Fibroblast of skin of right biceps (primary cell): ENCODE results near the gene FPR3.
A peak's percentile ranks its signal among the peaks of the same experiment; 100 is the strongest.
"Not testable (repeated sequence)": the region's sequence is repeated elsewhere in the genome, so short reads cannot be mapped to it uniquely, and the experiment has no call there.

Experiments used
- DNase-seq: peaks from one replicate; pipeline ENCODE4 v3.0.0-alpha.2; 2013

Gene FPR3

DNA sequence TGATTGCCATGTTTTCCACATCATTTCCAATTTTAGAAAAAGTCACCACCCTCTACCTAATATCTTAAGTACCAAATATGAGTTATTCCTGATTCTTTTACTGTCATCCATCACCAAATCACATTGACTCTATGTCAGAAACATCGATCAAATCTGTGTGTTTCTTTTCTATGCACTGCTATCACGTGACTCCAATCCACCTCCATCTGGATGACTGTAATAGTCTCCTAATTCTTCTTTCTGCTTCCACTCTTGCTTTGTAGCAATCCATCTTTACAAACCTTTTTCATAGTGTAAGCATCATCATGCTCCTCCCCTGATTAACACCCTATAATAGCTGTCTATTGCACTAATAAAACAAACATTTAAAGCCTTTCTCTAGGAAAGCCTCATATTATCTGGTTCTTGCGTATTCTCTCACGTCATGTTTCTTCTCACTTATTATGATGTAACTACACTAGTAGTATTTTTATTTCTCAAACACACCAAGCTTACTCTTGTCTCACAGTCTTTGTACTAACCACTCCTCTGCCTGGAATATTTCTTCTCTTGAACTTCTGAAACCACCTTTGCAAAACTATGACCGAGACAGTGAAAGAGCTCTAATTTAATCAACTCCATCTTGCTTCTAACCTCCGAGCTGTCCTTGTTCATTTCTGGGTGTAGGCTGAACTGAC lies 10.7 kb upstream of the FPR3 start:
- no peak for DNase-seq

DNA sequence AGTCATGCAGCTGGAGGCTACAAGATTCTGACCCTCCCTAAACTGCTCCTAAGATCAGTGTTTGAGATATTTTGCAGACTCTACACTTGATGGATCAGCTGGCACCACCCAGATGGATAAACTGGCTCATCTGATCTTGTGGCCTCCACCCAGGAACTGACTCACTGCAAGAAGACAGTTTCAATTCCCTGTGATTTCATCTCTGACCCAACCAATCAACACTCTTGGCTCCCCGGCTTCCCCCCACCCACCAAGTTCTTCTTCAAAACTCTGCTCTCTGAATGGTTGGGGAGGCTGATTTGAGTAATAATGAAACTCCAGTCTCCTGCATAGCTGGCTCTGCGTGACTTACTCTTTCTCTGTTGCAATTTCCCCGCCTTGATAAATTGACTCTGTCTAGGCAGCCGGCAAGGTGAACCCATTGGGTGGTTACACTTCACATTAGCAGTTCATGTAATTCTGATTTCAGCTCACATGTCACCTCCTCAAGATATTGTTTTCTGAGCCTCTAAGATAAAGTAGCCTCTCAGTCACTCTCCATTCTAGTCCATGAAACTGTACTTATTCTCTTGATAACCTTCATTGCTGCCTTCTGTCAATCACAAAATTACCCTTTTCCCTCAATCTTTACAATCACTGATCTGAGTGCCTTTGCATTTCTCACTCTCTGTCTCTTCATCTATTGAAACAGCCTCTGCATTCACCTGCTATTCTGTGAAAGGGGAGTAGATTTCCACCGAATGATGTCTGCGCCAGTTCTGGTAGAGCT lies 9.9 kb upstream of the FPR3 start:
- peak; percentile 57 for DNase-seq

DNA sequence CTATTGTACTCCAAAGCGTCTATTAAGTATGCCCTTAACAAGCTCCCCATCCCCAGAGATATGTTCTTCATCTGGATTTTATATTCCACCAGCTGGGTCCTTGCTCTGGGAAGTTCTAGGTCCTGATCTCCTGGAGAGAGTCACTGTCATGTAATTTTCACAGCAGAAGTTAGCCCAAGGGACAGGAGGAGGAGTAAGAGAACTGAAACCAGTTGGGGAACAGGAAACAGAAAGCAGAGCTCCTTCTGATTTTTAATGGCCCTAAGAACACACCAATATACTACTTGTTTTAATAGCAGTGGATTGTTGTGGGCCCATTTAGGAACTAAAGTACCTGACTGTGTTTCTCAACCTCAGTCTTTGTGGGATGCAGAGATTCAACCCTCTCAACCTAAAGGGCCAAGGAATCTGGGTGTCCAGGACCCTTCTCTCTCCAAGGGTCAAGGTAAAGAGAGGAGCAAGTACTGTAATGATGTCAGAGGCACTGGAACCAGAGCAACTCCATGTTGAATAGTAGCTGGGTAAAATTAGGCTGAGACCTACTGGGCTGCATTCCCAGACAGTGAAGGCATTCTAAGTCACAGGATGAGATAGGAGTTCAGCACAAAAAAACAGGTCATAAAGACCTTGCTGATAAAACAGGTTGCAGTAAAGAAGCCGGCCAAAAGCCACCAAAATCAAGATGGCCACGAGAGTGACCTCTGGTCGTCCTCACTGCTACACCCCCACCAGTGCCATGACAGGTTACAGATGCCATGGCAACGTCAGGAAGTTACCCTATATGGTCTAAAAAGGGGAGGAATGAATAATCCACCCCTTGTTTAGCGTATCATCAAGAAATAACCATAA lies 8.1 kb upstream of the FPR3 start:
- DNase-seq: no peak

DNA sequence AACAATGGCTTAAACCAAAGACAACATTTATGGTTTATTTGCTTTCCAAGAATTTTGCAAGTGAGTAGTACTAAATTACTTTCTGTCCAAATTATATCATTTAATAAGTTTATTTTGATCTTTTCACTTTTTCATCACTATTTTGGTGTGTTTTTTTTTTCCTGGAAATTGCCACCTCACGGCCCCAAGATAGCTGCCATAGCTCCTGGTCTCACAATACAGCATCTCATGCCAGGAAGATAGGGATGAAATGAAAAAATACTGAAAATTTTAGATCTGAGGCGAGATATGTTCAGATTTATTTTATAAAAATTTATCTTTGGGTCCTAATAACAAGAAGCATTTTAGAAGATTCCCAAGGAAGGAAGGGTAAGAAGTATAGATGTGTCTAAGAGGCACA lies 6.9 kb upstream of the FPR3 start:
- no peak for DNase-seq

DNA sequence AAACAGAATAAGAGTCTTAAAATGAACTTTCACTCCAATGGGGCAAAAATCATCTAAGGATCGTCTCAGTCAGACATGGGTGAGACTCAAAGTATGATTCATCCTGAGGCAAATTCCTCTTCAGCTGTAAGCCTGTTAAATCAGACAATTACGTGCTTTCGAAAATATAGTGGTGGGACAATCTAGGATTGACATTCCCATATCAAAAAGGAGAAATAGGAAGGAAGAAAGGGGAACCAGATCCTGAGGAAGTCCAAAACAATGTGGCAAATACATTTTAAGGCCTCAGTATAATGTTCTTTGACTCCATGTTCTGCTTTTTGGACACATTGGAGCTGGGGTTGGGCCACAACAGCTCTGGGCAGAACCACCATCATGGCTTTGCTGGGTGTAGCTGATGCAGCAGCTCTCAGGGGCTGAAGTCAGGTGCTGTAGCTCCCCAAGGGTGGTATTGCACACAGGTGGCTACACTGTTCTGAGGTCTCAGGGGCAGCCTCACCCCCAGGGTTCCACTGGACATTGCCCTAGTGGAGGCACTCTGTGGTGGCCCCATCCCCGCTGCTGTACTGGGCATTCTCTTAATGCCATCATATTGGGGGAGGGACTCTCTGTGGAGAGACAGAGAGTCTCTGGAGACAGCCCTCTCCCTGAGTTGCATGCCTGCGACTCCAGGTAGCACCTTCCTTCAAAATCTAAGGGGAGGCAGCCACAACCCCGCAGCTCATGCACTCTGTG lies 5.7 kb upstream of the FPR3 start:
- DNase-seq: no peak

DNA sequence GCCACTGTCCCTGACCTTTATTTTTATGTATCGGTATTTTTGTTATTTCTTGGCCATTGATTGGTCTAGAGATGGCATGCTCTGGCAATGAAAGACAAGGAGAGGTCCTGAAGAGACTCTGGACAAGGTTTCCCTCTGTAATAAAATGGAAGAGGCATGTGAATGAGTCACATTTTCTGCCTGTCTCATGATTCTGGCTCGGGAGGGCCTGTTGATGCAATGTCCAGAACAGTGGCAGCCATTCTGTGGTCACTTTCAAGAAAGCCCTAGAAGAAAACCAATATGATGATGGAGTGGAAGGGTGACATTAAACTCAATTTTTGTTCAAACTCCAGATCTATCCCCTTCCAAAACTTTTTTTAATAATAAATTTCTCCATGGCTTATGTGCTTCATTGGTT lies 2.0 kb upstream of the FPR3 start:
- DNase-seq: no peak

DNA sequence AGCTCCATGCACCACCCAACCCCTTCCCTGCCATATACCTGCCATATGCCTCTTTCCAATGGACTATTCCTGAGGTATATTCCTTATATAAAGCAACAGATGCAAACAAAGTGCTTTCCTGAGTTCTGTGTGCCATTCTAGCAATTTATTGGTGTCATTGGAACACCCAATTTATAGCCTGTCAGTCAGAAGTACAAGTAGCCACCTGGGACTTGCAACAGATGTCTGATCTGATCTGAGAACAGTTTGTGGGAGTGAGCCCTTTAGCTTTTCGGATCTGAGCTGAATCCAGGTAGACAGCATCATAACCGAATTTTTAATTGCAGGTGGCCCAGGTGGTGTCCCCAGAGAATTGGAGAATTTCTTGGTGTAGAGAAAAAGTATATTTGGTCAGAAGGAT lies 963 bp upstream of the FPR3 start:
- DNase-seq: no peak

DNA sequence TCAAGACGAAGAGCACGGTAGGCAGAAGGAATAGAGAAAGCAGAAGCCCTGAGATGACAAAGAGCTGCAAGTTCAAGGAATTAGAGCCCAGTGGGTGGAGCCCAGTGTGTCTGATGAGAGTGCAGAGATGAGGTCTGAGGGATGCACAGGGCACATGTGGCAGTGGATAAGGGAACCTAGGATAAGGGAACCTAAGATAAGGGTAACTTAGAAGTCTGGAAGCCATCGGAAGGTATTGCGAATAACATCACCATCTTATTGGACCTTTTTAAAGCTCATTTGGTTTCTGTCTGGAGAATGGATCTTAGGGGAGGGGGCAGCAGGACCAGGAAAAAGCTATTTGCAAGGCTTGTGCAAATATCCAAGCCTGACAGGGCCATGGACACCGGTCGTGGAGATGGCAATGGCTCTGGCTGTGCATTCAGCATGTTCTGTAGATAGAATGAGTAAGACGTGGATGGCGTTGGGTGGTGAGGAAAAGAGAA lies 1.3 kb downstream of the FPR3 start:
- no peak for DNase-seq

DNA sequence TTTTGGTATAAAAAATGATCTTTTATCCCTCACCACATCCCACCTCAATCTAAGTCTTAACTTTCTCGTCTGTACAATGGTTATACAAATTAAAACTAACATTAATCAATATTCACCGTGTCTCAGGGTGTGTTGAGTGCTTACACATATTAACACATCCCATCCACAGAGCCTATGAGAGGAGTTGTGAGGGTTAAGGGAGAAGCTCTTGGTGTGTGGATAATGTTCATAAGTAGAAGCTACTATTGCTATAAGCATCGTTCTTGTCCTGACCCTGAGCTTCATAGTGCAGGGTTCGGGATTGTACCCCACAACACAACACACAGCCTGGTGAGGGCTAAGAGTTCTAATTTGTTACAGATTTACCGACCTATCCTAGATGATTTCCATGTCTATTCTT lies 2.5 kb downstream of the FPR3 start:
- DNase-seq: no peak

DNA sequence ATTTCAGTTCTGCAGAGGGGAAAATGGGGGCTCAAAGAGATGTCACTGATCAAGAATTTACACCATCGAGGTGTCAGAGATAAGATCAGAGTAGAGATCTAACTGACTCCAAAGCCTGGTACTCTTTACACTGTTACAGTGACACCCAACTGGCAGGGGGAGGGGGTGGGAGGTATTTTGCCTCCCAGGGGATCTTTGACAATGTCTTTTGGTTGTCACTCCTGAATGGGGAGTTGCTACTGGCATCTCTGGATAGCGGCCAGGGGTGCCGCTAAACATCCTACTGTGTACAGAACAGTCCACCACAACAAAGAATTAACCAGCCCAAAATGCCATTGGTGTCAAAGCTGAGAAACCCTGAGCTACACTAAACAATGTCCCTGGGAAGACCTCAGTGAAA lies 3.1 kb downstream of the FPR3 start:
- DNase-seq: no peak

DNA sequence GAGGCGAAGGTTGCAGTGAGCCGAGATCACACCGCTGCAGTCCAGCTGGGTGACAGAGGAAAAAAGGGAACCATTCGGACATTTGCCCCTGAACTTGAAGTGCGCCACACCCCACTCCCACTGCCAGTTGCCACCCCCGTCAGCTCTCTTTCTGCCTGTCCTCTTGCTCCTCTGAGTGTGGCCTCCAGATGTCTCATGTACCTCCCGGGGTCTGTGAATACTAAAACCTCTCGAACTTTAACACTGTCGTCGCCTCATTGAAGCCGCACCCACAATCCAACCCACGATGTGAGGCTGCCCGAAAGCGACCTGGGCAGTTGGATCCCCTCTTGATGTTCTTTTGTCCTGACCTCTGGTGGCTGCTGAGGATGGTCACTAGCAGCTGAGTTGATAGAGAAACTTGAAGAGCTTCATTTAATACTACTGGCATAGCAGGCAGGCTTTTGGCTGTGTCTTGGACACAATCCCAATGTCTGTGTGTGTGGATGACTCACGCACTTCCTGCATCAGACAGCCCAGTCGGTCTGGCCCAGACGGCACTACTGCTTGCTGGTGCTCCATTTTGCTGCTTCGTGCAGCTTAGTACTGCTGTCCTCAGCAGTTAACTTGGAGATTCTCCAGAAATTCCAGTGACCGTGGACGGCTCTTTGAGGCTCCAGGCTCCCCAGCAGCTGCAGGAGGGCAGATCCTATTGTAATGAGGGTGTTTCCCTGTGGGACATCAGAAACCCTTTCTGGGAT lies 4.2 kb downstream of the FPR3 start:
- peak; percentile 95 for DNase-seq

DNA sequence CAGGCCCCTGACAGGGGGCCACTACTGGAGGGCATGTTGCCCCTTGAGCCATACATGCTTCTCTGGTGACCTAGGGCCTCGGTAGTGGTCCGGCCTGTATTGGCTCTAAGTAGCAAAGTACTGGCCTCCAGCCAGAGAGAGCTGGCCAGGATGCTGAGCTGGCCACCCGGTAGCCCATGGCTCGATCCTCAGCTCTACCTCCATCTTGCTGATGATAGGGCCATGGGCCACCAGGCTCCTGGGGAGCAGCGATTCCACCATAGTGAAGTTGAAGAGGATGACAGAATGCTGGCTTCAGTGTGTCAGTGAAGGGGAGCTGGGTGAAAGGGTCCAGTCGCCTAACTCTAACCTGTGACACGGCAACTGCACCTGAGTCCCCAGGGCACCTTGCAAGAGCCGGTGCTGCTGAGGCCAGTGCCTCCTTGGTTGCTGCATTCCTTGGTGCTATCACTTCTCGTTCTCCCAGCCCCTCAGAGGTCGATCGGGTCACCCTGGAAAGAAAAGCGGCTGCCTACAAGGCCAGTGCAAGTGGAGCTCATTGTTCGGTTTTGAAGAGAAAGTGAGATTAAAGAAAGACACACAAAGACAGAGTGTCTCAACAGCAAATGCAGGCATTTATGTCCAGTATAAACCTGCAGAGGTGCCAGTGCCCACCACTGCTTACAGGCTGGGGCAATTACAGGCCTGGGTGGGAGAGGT lies 5.0 kb downstream of the FPR3 start:
- no peak for DNase-seq

DNA sequence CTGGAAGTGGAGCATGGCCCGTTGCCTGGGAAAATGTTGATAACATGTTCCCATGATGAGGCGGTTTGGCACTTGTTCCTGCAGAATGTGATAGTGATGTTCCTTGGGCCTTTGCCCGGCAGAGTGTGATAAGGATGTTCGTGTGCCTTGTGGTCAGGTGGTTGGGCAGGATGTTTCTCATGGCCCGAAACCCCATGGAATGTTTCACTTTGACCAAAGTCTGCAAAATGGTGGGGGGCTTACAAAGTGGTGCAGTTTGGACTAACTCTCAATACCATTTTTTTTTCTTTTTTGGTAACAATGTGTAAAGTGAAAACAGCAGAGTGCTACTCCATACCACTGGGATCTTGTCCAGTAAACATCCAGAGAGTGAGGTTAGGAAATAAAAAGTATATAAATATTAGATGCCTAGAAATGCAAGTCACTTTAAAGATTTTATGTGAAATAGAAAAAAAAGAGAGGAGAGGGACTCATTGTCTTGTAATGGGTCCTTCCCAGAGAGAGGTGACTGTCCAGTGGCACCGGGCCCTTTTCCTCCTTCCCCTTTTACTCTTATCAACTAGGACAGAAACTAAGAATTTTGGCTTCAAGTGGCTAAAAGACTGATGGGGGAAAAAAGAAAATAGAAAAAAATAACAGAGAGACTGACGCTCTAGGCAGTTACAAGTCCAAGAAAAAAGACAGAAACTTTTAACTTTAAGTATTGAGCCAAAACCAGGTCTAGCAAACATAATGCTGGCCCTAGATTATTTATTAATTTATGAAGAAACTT lies 5.7 kb downstream of the FPR3 start:
- DNase-seq: peak; percentile 54

DNA sequence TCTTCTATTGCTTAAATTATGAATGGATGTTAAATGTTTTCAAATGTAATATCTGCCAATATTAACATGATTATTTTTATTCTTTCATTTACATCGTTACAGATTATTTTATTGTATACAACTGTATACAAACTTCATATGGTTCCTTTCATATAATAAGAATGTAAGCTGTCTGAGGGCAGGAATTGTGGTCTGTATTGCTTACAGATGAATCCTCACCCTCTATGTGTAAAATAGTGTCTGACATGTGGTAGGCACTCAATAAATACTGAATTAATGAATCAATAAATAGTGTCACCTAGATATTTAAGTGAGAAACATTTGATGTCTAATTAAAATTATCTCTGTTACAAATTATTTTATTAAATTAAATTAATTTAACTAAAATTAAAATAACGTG lies 7.8 kb downstream of the FPR3 start:
- DNase-seq: no peak

DNA sequence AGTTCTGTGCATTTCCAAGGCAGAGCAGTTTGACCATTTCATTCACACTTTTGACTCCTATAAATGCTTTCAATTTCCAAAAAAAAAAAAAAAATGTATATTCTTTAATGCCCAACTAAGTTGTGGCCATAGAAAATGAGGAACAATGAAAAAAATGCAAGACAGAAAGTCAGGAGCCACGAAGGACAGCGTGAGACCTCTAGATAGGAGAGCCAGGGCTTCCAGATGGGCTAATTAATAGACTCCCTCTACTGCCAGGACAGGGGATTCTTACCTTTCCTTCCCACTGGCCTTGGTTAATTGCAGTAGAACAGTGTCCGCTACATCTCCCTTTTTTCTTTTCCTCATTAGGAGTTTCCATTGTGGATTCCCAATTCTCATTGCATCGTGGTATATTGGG lies 8.6 kb downstream of the FPR3 start:
- no peak for DNase-seq

DNA sequence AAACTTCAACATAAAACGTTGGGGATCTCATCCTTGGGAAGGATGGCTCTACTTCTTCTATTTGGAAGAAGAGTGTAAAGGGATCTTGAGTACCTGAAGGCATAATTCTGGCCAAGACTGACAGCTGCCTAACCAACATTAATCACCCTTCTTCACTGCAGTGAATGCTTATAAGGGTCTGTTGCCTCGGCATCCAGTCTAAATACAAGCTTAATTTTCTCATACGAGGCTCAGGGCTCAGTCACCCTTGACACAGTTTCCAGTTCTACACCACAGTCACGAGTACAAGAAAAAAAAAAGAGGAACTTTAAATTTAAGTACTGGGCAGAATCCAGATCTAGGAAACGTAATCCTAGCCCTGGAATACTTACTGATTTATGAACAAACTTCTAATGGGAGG lies 9.0 kb downstream of the FPR3 start:
- DNase-seq: no peak

DNA sequence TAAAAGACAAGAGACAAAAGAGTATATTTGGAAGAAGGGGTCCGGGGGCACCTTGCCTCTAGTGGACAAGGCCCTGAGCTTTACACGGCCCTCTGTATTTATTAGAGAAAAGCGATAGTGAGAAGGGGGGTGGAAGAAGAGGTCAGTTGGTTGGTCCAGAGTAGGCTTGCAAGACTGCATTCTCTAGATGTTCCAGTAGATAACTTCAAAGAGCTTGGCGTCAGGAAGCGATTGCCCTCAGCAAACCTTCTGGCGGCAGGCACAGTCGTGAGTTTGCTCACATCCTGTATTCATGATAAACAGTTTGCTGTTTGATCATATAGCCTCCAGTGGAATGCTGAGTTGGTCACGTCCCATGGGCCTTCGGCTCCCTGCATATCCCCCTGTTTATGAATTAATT lies 9.8 kb downstream of the FPR3 start:
- not testable (repeated sequence) for DNase-seq

DNA sequence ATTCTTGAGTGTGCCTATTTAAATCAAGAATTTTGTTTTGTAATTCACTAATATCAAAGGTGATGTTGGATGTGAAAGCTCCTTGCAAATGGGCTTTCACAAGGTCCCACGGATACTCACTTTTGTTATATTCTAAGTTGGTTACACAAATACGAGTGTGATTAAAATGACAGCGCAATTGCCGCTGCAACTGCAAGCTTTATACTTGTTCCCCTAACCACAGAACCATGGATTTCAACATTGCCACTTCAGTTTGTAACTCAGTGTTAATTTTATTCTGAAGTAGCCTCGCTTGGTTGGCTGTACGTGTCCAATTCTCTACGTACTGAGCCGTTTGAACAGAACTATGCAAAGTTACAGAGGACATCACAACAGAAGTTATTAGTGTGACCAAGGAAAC lies 10.4 kb downstream of the FPR3 start:
- not testable (repeated sequence) for DNase-seq

DNA sequence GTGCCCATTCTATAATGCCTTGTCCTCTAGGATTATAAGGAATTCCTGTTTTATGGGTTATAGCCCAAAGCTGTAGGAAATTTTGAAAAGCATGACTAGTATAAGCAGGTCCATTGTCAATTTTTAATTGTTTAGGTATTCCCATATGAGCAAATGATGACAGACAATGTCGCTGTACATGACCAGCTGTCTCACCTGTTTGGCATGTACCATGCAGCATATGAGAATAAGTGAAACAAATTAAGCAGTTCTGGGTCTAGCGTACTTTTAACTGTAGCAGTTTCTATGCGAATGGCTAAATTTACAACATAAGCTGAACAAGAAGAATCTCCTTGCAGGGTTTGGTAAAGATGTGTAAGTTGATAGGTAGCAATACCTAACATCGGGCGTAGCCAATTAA lies 11.6 kb downstream of the FPR3 start:
- not testable (repeated sequence) for DNase-seq

DNA sequence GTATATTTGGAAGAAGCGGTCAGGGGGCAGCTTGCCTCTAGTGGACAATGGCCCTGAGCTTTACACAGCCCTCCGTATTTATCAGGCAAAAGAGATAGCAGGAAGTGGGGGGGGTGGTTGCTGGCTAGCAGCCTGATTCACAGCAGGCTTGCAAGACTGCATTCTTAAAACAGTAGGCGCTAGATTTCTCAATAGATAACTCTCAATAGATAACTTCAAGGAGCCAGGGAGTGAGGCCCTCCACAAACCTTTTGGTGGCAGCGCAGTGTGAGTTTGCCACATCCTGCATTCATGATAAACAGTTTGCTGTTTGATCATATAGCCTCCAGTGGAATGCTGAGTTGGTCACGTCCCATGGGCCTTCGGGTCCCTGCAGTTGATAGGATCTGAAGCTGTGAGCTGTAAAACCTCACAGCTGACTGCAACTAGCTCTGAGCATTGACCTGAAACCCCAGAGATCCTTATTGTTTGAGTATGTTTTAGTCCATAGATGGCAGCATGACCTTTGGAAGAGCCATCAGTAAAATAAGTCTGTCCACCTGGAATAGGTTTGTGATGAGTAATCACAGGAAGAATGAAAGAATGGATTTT lies 12.2 kb downstream of the FPR3 start:
- peak; percentile 27 for DNase-seq
